Measurements from ENCODE around the gene CDYL. TPM values are rescaled to one million over a fixed set of nuclear protein-coding genes. Genes with fewer than 3 reads are reported as not detected.

CDYL gene
- total and polyA plus RNA-seq, 4 donors: 3.3 to 25.4 (median 11.0) TPM

- Histone ChIP-seq H3K4me3 (ENCODE audit: low read depth in 1 of 3, low read length in 3 of 3) (no peak overlapping the region), H3K9ac (ENCODE audit: low read depth in 1 of 2, low read length in 2 of 2) (no peak overlapping the region)
- 27% methylated on average over 6 of the region's 6 CpGs for whole genome bisulfite sequencing
Observed at GRCh38 chr6:4774296-4774695, 1.9 kb upstream of the CDYL start.

DNA sequence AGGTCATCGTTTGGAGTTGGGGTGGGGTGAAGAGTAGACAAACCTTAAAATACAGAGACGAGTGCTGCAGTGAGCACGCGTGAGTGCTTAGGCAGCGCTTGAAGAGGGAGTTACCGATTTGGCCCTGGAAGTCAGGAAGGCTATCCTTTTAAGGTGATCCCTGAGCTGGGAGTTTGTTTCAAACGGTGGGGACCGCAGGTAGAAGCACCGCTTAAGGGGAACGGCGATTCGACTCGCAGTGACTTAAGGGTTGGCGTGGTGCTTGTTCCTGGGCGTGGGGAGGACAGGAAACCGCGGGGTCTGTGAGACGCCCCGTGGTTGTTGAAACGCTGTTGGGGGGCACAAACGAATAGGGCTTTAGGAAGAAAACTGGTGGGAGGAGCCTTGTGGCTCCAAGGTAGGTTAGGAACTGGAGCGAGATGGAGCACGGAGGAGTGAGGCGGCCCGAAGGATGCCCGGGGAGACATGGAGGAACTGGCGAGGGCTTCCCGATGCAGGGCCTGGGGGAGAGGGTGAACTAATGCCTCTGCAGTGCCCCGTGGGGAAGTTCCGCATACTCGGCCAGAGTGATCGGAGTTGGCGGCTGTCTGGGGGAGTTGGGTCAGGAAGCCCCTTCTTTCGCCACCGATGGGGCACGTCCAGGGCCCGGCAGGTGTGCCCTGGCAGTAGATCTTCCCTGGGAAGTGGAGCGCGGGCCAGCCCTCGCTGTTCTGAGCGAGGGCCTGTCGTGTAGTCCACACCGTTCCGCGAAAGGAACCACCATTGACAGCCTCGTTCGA, 1.3 kb upstream of the CDYL start:
- peak overlapping the region in 1 of 2 donors; percentile 6 for H3K27ac ChIP-seq (ENCODE audit: low read depth in 1 of 2, low read length in 2 of 2)
- H3K4me1 ChIP-seq (ENCODE audit: control insufficient read depth in 4 of 4, insufficient read depth in 4 of 4, low read length in 3 of 4): peaks cover 0 to 21% (median 9%) of the 10 kb centered on the region in 4 donors
- no peaks in the 10 kb centered on the region for H3K36me3 ChIP-seq (ENCODE audit: control insufficient read depth in 4 of 4, insufficient read depth in 3 of 4, low read depth in 1 of 4, low read length in 3 of 4)
- no peak overlapping the region for H3K9ac ChIP-seq (ENCODE audit: low read depth in 1 of 2, low read length in 2 of 2)
- 6% methylated on average over 47 of the region's 47 CpGs for WGBS
- H3K4me3 ChIP-seq (ENCODE audit: low read depth in 1 of 3, low read length in 3 of 3): peak overlapping the region; percentile 17 to 99 (median 47)
- DNase-seq (ENCODE audit: low spot score): no peak
- no peaks in the 10 kb centered on the region for H3K27me3 ChIP-seq (ENCODE audit: control insufficient read depth in 4 of 4, insufficient read depth in 4 of 4, low read length in 3 of 4)
- H3K9me3 ChIP-seq (ENCODE audit: control insufficient read depth in 4 of 4, low read length in 3 of 4): no peaks in the 10 kb centered on the region
- TF ChIP-seq NR2F2 (IDR thresholded peaks at IDR 0.05): no peak
- TF ChIP-seq RXRA (IDR thresholded peaks at IDR 0.05): no peak
- TF ChIP-seq TAF1 (conservative IDR thresholded peaks at IDR 0.05): no peak
- no peak for TF ChIP-seq REST (IDR thresholded peaks at IDR 0.05)
- TF ChIP-seq FOXA2 (IDR thresholded peaks at IDR 0.05): no peak
- no peak for TF ChIP-seq RAD21 (IDR thresholded peaks at IDR 0.05)
- no peak for TF ChIP-seq FOXA1 (IDR thresholded peaks at IDR 0.05)
- TF ChIP-seq MAX (IDR thresholded peaks at IDR 0.05): no peak
- TF ChIP-seq SP1 (IDR thresholded peaks at IDR 0.05): no peak
- no peak for TF ChIP-seq HNF4G (IDR thresholded peaks at IDR 0.05)

More at GRCh38 chr6:4774296-4774695, 1.9 kb upstream of the CDYL start:
- Histone ChIP-seq H3K36me3 (ENCODE audit: control insufficient read depth in 4 of 4, insufficient read depth in 3 of 4, low read depth in 1 of 4, low read length in 3 of 4) (no peaks in the 10 kb centered on the region), H3K27me3 (ENCODE audit: control insufficient read depth in 4 of 4, insufficient read depth in 4 of 4, low read length in 3 of 4) (no peaks in the 10 kb centered on the region), H3K27ac (ENCODE audit: low read depth in 1 of 2, low read length in 2 of 2) (no peak overlapping the region), H3K9me3 (ENCODE audit: control insufficient read depth in 4 of 4, low read length in 3 of 4) (no peaks in the 10 kb centered on the region), H3K4me1 (ENCODE audit: control insufficient read depth in 4 of 4, insufficient read depth in 4 of 4, low read length in 3 of 4) (peaks cover 0 to 21% (median 9%) of the 10 kb centered on the region in 4 donors)
- no peak for DNase-seq (ENCODE audit: low spot score)
- TF ChIP-seq FOXA2 (IDR thresholded peaks at IDR 0.05) (no peak), MAX (IDR thresholded peaks at IDR 0.05) (no peak), HNF4G (IDR thresholded peaks at IDR 0.05) (no peak), RXRA (IDR thresholded peaks at IDR 0.05) (no peak), GABPA (IDR thresholded peaks at IDR 0.05 in 1 of 2, conservative IDR thresholded peaks at IDR 0.05 in 1 of 2) (no peak), REST (IDR thresholded peaks at IDR 0.05) (no peak), JUND (IDR thresholded peaks at IDR 0.05) (no peak), HNF4A (conservative IDR thresholded peaks at IDR 0.05) (no peak), ATF3 (IDR thresholded peaks at IDR 0.05) (no peak), NR2F2 (IDR thresholded peaks at IDR 0.05) (no peak)
- TF ChIP-seq, protein P1, sequence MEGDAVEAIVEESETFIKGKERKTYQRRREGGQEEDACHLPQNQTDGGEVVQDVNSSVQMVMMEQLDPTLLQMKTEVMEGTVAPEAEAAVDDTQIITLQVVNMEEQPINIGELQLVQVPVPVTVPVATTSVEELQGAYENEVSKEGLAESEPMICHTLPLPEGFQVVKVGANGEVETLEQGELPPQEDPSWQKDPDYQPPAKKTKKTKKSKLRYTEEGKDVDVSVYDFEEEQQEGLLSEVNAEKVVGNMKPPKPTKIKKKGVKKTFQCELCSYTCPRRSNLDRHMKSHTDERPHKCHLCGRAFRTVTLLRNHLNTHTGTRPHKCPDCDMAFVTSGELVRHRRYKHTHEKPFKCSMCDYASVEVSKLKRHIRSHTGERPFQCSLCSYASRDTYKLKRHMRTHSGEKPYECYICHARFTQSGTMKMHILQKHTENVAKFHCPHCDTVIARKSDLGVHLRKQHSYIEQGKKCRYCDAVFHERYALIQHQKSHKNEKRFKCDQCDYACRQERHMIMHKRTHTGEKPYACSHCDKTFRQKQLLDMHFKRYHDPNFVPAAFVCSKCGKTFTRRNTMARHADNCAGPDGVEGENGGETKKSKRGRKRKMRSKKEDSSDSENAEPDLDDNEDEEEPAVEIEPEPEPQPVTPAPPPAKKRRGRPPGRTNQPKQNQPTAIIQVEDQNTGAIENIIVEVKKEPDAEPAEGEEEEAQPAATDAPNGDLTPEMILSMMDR (IDR thresholded peaks at IDR 0.05; ENCODE audit: low read depth, low read length, missing input control): no peak

Data from liver (tissue), 9 donors.